Stimulated activated CD4-positive, alpha-beta T cell treated with anti-CD3 and anti-CD28 coated beads, Interleukin-12 subunit alpha, Interleukin-12 subunit beta, amount 100 ng/mL, for 24 hours (primary cell): ENCODE results near the gene EMD.

Source experiments
- DNase-seq, 2 experiments: peaks; one replicate each; pipeline ENCODE4 v3.0.0-alpha.2; 2020; ENCODE audit warnings: low read depth in 2 of 2

The EMD gene

GRCh38 chrX:154419189-154419588 lies 40.1 kb downstream of the EMD start:
- no peak for DNase-seq

GRCh38 chrX:154419688-154420401 lies 40.8 kb downstream of the EMD start:
- no peak for DNase-seq

GRCh38 chrX:154420402-154420756 lies 41.3 kb downstream of the EMD start:
- no peak for DNase-seq

GRCh38 chrX:154426916-154427770 lies 48.0 kb downstream of the EMD start:
- no peak for DNase-seq

- peak; percentile 70 to 84 for DNase-seq
These were observed 49.4 kb downstream of the EMD start, which contains the start of gene ATP6AP1 for GRCh38 chrX:154428176-154429171. Gene ATP6AP1, plus strand, starts transcription at chrX:154428677. Its CDS starts 16 bp downstream, at chrX:154428693.

- no peak for DNase-seq
These were observed 50.6 kb downstream of the EMD start for GRCh38 chrX:154429711-154430110.

GRCh38 chrX:154430479-154430878 lies 51.4 kb downstream of the EMD start:
- no peak for DNase-seq

- DNase-seq, result no peak
These were observed 51.8 kb downstream of the EMD start for GRCh38 chrX:154430916-154431315.
